LoVo (cell line): ENCODE measurements around the gene MBD4.
"Not testable (repeated sequence)": the region's sequence is repeated elsewhere in the genome, so short reads cannot be mapped to it uniquely, and the experiment has no call there.

Source experiments
- DNase-seq: peaks from one replicate; pipeline ENCODE4 v3.0.0-alpha.2; 2016; ENCODE audit warnings: low spot score

MBD4 gene

GRCh38 chr3:129429602-129430001 is 10.1 kb downstream of the MBD4 start:
- DNase-seq, result no peak

DNA sequence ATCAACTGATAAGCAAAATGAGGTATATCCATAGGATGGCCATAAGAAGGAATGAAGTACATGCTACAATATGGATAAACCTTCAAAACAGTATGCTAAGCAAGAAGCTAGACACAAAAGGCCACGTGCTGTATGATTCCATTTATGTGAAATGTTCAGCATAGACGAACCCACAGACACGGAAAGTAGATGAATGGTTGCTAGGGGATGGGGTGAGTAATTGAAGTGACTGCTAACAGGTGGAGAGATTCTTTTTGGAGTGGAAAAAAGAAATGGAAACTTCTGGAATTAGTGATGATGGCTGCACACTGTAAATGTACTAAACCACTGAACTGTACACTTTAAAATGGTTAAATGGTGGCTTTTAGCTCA is 10.7 kb downstream of the MBD4 start:
- DNase-seq, result no peak

GRCh38 chr3:129428376-129429079 is 11.2 kb downstream of the MBD4 start, which contains the start of gene EFCAB12:
EFCAB12 (minus strand) TSS chr3:129428636; CDS start chr3:129428488, 148 bp downstream.
- DNase-seq, result peak; percentile 89

- no peak for DNase-seq
These were observed 11.8 kb downstream of the MBD4 start for GRCh38 chr3:129428007-129428375.

DNA sequence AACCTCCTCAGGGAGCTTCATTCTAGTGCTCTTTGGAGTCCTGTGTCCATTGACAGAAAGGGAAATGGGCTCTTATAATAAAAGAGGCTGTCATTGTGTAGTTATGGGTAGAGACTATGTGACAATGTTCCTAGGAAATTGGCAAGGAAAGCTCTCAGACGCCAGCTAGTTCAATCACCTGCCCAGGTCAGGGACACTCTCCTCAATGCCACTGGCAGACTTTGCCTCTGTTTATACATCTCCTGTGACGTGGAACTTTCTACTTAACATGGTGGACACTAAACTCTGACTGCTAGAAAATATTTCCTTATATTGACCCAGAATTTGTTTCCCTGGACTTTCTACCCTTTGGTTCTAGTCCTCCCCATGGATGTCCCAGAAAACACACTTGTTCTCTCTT is 14.1 kb downstream of the MBD4 start:
- no peak for DNase-seq

- DNase-seq, result no peak
These were observed 14.5 kb downstream of the MBD4 start for GRCh38 chr3:129425213-129425612.

GRCh38 chr3:129424185-129424841 is 15.4 kb downstream of the MBD4 start:
- DNase-seq, result no peak

- no peak for DNase-seq
These were observed 16.9 kb downstream of the MBD4 start for GRCh38 chr3:129422897-129423296.

- no peak for DNase-seq
These were observed 17.6 kb downstream of the MBD4 start for GRCh38 chr3:129421988-129422745.

GRCh38 chr3:129421236-129421883 is 18.4 kb downstream of the MBD4 start:
- DNase-seq, result no peak

- DNase-seq, result no peak
These were observed 20.3 kb downstream of the MBD4 start for GRCh38 chr3:129419476-129419875.

- no peak for DNase-seq
These were observed 21.4 kb downstream of the MBD4 start for GRCh38 chr3:129418041-129418973.

DNA sequence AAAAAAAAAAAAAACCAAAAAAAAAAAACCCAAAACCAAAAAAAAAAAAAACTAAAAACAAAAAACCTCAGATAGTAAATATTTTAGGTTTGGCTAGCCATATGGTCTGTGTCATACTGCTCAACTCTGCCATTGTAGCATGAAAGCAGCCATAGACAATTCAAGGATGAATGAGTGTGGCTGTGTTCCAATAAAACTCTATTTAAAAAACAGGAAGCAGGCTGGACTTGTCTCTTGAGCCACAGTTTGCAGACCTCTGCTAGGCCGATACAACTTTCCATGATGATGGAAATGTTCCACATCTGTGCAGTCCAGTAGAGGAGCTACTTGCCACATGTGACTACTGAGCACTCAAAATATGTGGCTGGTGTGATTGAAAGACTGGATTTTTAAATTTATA is 22.4 kb downstream of the MBD4 start:
- DNase-seq, result no peak

- DNase-seq, result no peak
These were observed 23.3 kb downstream of the MBD4 start for GRCh38 chr3:129416415-129416814.

DNA sequence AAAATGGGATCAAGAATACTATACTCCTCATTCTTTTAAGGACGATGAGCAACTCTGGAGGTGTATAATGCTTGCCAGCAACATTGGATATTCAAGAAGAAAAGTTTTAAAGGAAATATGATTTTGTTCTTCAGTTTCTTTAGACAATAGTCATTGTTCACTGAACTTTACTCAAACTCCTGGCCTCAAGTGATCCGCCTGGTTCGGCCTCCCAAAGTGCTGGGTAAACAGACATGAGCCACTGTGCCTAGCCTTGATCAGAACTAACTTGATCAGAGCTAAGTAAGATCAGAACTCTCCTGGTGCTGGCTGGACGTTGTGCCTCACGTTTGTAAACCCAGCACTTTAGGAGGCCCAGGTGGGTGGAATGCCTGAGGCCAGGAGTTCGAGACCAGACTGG is 23.9 kb downstream of the MBD4 start:
- DNase-seq, result no peak

GRCh38 chr3:129415378-129415777 is 24.4 kb downstream of the MBD4 start:
- DNase-seq, result no peak

DNA sequence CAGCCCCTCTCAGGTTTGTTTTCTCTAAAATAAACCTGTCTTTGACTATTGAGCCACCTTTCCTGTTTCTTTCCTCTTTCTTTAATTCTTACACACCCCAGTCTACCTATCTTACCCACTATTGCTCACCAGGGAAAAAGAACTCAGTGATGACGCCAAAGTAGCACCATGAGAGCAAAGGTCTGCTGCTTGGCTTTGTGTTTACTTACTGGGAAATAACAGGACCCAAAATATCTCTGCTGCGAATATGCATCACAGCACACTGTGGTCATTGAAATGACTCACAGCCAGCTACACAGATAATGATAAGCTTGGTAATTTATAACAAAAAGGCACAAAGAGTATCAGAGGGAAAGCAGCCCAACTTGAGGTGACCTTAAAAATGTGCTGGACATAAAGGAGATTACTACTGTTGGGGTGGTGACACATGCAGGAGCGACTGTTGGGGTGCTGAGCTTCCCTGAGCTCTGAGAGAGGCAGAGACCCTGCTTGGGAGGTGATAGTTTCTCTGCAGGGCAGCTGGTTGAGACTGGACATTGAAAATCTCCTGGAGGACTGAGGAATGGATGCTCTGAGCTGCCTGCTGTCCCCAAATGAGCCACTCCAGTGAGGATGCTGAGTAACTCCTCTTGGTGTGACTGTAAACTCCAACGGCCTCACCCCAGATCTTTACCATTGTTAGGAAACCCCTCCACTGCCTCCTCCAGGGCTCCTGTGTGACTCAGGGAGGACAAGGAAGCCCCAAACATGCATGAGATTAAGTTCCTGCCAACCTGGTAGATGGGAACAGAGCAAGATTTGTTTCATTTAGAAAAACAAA is 25.9 kb downstream of the MBD4 start:
- DNase-seq, result peak; percentile 57

DNA sequence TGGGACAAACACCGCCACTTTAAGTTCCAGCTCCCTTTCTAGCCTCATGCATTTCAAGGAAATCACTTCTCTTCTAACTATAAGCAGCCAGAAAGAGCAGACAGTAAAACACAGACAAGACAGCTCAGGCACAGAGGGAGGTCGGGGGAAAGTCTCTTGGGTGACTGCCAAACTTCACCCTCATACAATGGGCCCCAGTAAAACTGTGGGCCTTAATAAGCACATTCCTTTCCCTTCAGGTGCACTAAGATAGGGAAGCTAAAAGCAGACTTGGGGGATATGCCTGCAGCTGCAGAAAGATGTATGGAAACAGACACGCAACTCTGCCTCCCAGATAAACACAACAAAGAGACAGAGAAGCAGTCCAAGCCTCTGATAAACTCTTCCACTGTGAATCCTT is 26.5 kb downstream of the MBD4 start:
- DNase-seq, result not testable (repeated sequence)

GRCh38 chr3:129412542-129413198 is 27.1 kb downstream of the MBD4 start:
- DNase-seq, result no peak

- no peak for DNase-seq
These were observed 28.8 kb downstream of the MBD4 start for GRCh38 chr3:129410971-129411370.
